GM23338 (cell line): ENCODE measurements around the gene GLB1L3. TPM values are rescaled to one million over a fixed set of nuclear protein-coding genes. Genes with fewer than 3 reads are reported as not detected.
A peak's percentile ranks its signal among the peaks of the same experiment; 100 is the strongest.

Source experiments
- ATAC-seq: fragments of 200-7000 bp; cut with Tn5 transposase; 3 replicates; pipeline ENCODE4 v1.9.1; 2020
- DNase-seq: peaks from one replicate; pipeline ENCODE4 v3.0.0-alpha.2; 2015; ENCODE audit warnings: low spot score
- H2AFZ ChIP-seq: fragments of 200-600 bp; sonication (generic); 2 replicates; pipeline ENCODE4 v1.8.0; 2016; ENCODE audit warnings: antibody characterized with exemption, mild to moderate bottlenecking, moderate library complexity
- H3F3A ChIP-seq: fragments of 200-600 bp; sonication (generic); replicated peaks from 2 replicates; pipeline ENCODE4 v1.8.0; 2017; ENCODE audit warnings: antibody characterized with exemption, mixed run types, low read depth
- H3K27ac ChIP-seq: fragments of 200-600 bp; sonication (generic); 2 replicates; pipeline ENCODE4 v1.6.1; 2016; ENCODE audit warnings: low read depth
- H3K27me3 ChIP-seq: fragments of 200-600 bp; sonication (generic); 2 replicates; pipeline ENCODE4 v1.8.0; 2016; ENCODE audit warnings: mild to moderate bottlenecking, mixed run types, moderate library complexity; ENCODE audit not compliant: insufficient read depth
- H3K36me3 ChIP-seq: fragments of 200-600 bp; sonication (generic); 2 replicates; pipeline ENCODE4 v1.8.0; 2016; ENCODE audit warnings: mild to moderate bottlenecking; ENCODE audit not compliant: insufficient read depth
- H3K4me1 ChIP-seq: fragments of 200-600 bp; sonication (generic); 2 replicates; pipeline ENCODE4 v1.8.0; 2016; ENCODE audit warnings: mild to moderate bottlenecking, moderate library complexity; ENCODE audit not compliant: insufficient read depth
- H3K4me2 ChIP-seq: fragments of 200-600 bp; sonication (generic); 2 replicates; pipeline ENCODE4 v1.7.1; 2017; ENCODE audit warnings: mixed run types
- H3K4me3 ChIP-seq: fragments of 200-600 bp; sonication (generic); 2 replicates; pipeline ENCODE4 v1.6.1; 2016; ENCODE audit warnings: mixed run types
- H3K79me2 ChIP-seq: fragments of 200-600 bp; sonication (generic); replicated peaks from 2 replicates; pipeline ENCODE4 v1.8.0; 2017; ENCODE audit warnings: mild to moderate bottlenecking; ENCODE audit not compliant: insufficient read depth
- H3K9me2 ChIP-seq: fragments of 200-600 bp; sonication (generic); 2 replicates; pipeline ENCODE4 v1.8.0; 2017; ENCODE audit not compliant: insufficient read depth
- H4K20me1 ChIP-seq: fragments of 200-600 bp; sonication (generic); replicated peaks from 2 replicates; pipeline ENCODE4 v1.8.0; 2017; ENCODE audit warnings: mild to moderate bottlenecking; ENCODE audit not compliant: insufficient read depth
- H3K27ac Mint-ChIP-seq: 2 replicates; pipeline ENCODE4 v1.8.0; 2020; ENCODE audit warnings: inconsistent platforms, mild to moderate bottlenecking, moderate library complexity, mixed read lengths
- H3K27me3 Mint-ChIP-seq: 3 replicates; pipeline ENCODE4 v1.8.0; 2022; ENCODE audit warnings: low read depth, mild to moderate bottlenecking, moderate library complexity, mixed read lengths, inconsistent platforms; ENCODE audit not compliant: insufficient read depth, poor library complexity
- H3K36me3 Mint-ChIP-seq: 3 replicates; pipeline ENCODE4 v1.8.0; 2021; ENCODE audit warnings: low read depth, mild to moderate bottlenecking, inconsistent platforms, moderate library complexity, mixed read lengths
- H3K4me1 Mint-ChIP-seq: 3 replicates; pipeline ENCODE4 v1.8.0; 2020; ENCODE audit warnings: mild to moderate bottlenecking, inconsistent platforms, mixed read lengths
- H3K4me3 Mint-ChIP-seq: 3 replicates; pipeline ENCODE4 v1.8.0; 2021; ENCODE audit warnings: moderate library complexity, mild to moderate bottlenecking, inconsistent platforms, mixed read lengths
- H3K9me3 Mint-ChIP-seq: 3 replicates; pipeline ENCODE4 v1.8.0; 2020; ENCODE audit warnings: moderate library complexity, mild to moderate bottlenecking, inconsistent platforms, mixed read lengths
- CREB1 ChIP-seq: fragments of 250-450 bp; sonication (Bioruptor Pico); IDR thresholded peaks from 2 replicates; pipeline ENCODE4 v1.5.0; 2020; ENCODE audit warnings: low read depth, mild to moderate bottlenecking, moderate library complexity
- CTCF ChIP-seq, 2 experiments: fragments of 200-600 bp in 1 of 2; sonication (generic) in 1 of 2; conservative IDR thresholded peaks; 2 replicates each; pipeline versions ENCODE4 v1.5.1 to v1.6.1; 2016 to 2017; ENCODE audit warnings: antibody characterized with exemption in 2 of 2, low read depth in 2 of 2, mild to moderate bottlenecking in 2 of 2, moderate library complexity in 1 of 2
- ETS1 ChIP-seq: IDR thresholded peaks from 2 replicates; pipeline ENCODE4 v1.6.1; 2016; ENCODE audit warnings: antibody characterized with exemption
- EZH2 ChIP-seq: fragments of 200-600 bp; sonication (generic); IDR thresholded peaks from one replicate; pipeline ENCODE4 v1.8.0; 2017; ENCODE audit warnings: antibody characterized with exemption, mild to moderate bottlenecking, low read depth; ENCODE audit not compliant: unreplicated experiment
- EZH2phosphoT487 ChIP-seq: fragments of 200-600 bp; sonication (generic); IDR thresholded peaks from one replicate; pipeline ENCODE4 v1.8.1; 2018; ENCODE audit warnings: antibody characterized with exemption; ENCODE audit not compliant: unreplicated experiment
- JUNB ChIP-seq: IDR thresholded peaks from one replicate; pipeline ENCODE4 v1.6.1; 2016; ENCODE audit warnings: antibody characterized with exemption; ENCODE audit not compliant: unreplicated experiment
- NANOG ChIP-seq: IDR thresholded peaks from 2 replicates; pipeline ENCODE4 v1.6.1; 2016; ENCODE audit warnings: antibody characterized with exemption, borderline replicate concordance
- POLR2AphosphoS5 ChIP-seq: IDR thresholded peaks from 2 replicates; pipeline ENCODE4 v1.6.1; 2016; ENCODE audit warnings: antibody characterized with exemption, low read depth
- REST ChIP-seq: IDR thresholded peaks from one replicate; pipeline ENCODE4 v1.6.1; 2018; ENCODE audit warnings: antibody characterized with exemption; ENCODE audit not compliant: unreplicated experiment
- STAT1 ChIP-seq: IDR thresholded peaks from one replicate; pipeline ENCODE4 v1.6.1; 2016; ENCODE audit warnings: antibody characterized with exemption; ENCODE audit not compliant: unreplicated experiment
- ZNF114 ChIP-seq: fragments of 250-450 bp; sonication (Bioruptor Pico); IDR thresholded peaks from 2 replicates; pipeline ENCODE4 v1.5.0; 2020; ENCODE audit warnings: mild to moderate bottlenecking, moderate library complexity
- ZNF331 ChIP-seq: fragments of 250-450 bp; sonication (Bioruptor Pico); IDR thresholded peaks from 2 replicates; pipeline ENCODE4 v1.5.0; 2020; ENCODE audit warnings: low read depth, mild to moderate bottlenecking, moderate library complexity
- polyA plus RNA-seq: library from polyadenylated mRNA; unstranded; fragments of >200 nt; fragmentation: Nextera tagmentation; extraction: Ambion mirVana; gene quantifications from 2 replicates; pipeline ENCODE4 v1.2.1, GENCODE V29; 2016
- total RNA-seq: library from RNA; depleted of rRNA; stranded (reverse); fragments of >200 nt; shearing (Covaris generic); gene quantifications from 2 replicates; pipeline ENCODE4 v1.2.3, GENCODE V29; 2014
- TF ChIP-seq, protein P1 (sequence below): fragments of 250-450 bp; sonication (Bioruptor Pico); IDR thresholded peaks from 2 replicates; pipeline ENCODE4 v1.5.0; 2020; ENCODE audit warnings: mild to moderate bottlenecking, moderate library complexity

GLB1L3 gene
- total and polyA plus RNA-seq, 2 experiments from 2014 or later, result 28.8 to 33.1 TPM

DNA sequence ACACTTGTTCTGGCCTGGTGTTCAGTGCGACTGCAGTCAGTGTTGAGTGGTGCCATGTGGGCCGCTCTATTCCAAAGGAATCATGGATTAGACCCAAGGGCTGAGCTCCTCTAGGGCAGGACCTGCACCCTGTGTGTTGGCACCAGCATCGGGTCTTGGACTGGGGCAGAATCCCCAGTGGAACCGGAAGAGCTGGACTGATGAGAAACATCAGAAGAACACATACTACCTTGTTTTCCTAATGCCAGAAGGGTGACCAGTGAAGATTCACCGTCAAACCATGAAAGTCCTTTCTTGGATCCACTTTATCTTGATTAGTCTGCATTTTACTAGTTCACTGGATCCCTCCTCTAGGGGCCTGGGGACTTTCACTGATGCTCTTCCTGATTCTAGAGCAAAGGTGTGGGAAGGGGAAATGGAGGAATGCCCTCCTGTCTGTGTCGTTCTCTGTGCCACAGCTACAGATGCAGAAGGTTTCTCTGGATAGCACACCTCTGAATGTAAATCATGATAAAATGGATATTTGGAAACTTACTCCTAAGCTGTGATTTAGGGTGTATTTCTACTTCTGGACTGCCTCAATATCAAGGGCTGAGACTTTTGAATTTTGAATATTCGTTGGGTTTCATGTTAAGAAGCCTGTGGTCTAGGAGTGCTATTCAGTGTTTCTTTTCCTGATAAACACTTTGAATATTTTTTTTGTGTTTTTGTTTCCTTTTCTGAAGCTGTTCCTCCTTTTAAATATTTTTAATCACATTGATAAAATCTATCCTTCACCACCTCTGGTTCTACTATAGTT, 11.0 kb upstream of the GLB1L3 start:
- H3K9me2 ChIP-seq, result no peaks in the 10 kb centered on the region
- Mint-ChIP-seq H3K27ac (peak overlapping the region; percentile 79; the same call in 1 of the 2 replicates), H3K36me3 (peaks cover 47% of the 10 kb centered on the region), H3K27me3 (peaks cover 9% of the 10 kb centered on the region), H3K4me3 (no peak overlapping the region), H3K9me3 (no peaks in the 10 kb centered on the region), H3K4me1 (peaks cover 50% of the 10 kb centered on the region)
- H3K36me3 ChIP-seq, result peaks cover 29% of the 10 kb centered on the region
- H3K27ac ChIP-seq, result 0 out of 2 replicates have a peak overlapping the region, but pooled peaks have one; percentile 26
- peaks cover 7% of the 10 kb centered on the region for H4K20me1 ChIP-seq
- H3F3A ChIP-seq, result no peaks in the 10 kb centered on the region
- no peak for ATAC-seq
- no peak overlapping the region for H3K4me3 ChIP-seq
- no peak for DNase-seq
- H2AFZ ChIP-seq, result no peak overlapping the region
- H3K4me1 ChIP-seq, result peaks cover 36% of the 10 kb centered on the region
- no peak overlapping the region for H3K4me2 ChIP-seq
- H3K79me2 ChIP-seq, result peaks cover 51% of the 10 kb centered on the region
- no peaks in the 10 kb centered on the region for H3K27me3 ChIP-seq
- TF ChIP-seq STAT1 (no peak), POLR2AphosphoS5 (no peak), EZH2 (no peak), ETS1 (no peak), CREB1 (CRISPR knock-in tag) (no peak), JUNB (no peak), NANOG (no peak), CTCF (conservative IDR thresholded peaks at IDR 0.05; ENCODE audit: low read depth in 2 of 2) (no peak), ZNF114 (CRISPR knock-in tag) (no peak), EZH2phosphoT487 (no peak), ZNF331 (CRISPR knock-in tag) (no peak), REST (no peak)
- TF ChIP-seq, protein P1, sequence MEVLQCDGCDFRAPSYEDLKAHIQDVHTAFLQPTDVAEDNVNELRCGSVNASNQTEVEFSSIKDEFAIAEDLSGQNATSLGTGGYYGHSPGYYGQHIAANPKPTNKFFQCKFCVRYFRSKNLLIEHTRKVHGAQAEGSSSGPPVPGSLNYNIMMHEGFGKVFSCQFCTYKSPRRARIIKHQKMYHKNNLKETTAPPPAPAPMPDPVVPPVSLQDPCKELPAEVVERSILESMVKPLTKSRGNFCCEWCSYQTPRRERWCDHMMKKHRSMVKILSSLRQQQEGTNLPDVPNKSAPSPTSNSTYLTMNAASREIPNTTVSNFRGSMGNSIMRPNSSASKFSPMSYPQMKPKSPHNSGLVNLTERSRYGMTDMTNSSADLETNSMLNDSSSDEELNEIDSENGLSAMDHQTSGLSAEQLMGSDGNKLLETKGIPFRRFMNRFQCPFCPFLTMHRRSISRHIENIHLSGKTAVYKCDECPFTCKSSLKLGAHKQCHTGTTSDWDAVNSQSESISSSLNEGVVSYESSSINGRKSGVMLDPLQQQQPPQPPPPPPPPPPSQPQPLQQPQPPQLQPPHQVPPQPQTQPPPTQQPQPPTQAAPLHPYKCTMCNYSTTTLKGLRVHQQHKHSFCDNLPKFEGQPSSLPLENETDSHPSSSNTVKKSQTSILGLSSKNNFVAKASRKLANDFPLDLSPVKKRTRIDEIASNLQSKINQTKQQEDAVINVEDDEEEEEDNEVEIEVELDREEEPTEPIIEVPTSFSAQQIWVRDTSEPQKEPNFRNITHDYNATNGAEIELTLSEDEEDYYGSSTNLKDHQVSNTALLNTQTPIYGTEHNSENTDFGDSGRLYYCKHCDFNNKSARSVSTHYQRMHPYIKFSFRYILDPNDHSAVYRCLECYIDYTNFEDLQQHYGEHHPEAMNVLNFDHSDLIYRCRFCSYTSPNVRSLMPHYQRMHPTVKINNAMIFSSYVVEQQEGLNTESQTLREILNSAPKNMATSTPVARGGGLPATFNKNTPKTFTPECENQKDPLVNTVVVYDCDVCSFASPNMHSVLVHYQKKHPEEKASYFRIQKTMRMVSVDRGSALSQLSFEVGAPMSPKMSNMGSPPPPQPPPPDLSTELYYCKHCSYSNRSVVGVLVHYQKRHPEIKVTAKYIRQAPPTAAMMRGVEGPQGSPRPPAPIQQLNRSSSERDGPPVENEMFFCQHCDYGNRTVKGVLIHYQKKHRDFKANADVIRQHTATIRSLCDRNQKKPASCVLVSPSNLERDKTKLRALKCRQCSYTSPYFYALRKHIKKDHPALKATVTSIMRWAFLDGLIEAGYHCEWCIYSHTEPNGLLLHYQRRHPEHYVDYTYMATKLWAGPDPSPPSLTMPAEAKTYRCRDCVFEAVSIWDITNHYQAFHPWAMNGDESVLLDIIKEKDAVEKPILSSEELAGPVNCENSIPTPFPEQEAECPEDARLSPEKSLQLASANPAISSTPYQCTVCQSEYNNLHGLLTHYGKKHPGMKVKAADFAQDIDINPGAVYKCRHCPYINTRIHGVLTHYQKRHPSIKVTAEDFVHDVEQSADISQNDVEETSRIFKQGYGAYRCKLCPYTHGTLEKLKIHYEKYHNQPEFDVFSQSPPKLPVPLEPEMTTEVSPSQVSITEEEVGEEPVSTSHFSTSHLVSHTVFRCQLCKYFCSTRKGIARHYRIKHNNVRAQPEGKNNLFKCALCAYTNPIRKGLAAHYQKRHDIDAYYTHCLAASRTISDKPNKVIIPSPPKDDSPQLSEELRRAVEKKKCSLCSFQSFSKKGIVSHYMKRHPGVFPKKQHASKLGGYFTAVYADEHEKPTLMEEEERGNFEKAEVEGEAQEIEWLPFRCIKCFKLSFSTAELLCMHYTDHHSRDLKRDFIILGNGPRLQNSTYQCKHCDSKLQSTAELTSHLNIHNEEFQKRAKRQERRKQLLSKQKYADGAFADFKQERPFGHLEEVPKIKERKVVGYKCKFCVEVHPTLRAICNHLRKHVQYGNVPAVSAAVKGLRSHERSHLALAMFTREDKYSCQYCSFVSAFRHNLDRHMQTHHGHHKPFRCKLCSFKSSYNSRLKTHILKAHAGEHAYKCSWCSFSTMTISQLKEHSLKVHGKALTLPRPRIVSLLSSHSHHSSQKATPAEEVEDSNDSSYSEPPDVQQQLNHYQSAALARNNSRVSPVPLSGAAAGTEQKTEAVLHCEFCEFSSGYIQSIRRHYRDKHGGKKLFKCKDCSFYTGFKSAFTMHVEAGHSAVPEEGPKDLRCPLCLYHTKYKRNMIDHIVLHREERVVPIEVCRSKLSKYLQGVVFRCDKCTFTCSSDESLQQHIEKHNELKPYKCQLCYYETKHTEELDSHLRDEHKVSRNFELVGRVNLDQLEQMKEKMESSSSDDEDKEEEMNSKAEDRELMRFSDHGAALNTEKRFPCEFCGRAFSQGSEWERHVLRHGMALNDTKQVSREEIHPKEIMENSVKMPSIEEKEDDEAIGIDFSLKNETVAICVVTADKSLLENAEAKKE, result no peak
